ENCODE measurements around the gene FGD5. TPM values are rescaled to one million over a fixed set of nuclear protein-coding genes. Genes with fewer than 3 reads are reported as not detected.

FGD5 gene
- total RNA-seq, 1 experiment from 2014 or later, result not detected

- no peaks in the 10 kb centered on the region for H3K36me3 ChIP-seq (ENCODE audit: insufficient read depth, low read length, poor library complexity, severe bottlenecking)
- ChIA-PET POLR2A (ENCODE audit: low non-redundant PET) (no interaction called here), CTCF (interaction anchor here (0.5 to 3.0 kb wide), 6 partner anchors 131 to 1026 kb away, joined by 3 to 20 read pairs (median 4); no protein-coding TSS in a partner anchor)
- TF ChIP-seq EZH2 (IDR thresholded peaks at IDR 0.05; ENCODE audit: borderline replicate concordance, low read depth, low read length, poor library complexity, severe bottlenecking) (no peak), CTCF (conservative IDR thresholded peaks at IDR 0.05; ENCODE audit: low read depth, low read length) (no peak)
- H3K4me3 ChIP-seq (ENCODE audit: low read depth, low read length, poor library complexity, severe bottlenecking), result no peak overlapping the region
- intact Hi-C loops (cut with micrococcal nuclease; ENCODE audit: unreplicated experiment), result loop anchor here (1.0 to 5.0 kb wide), 7 partner anchors 131 to 1265 kb away; no protein-coding TSS in a partner anchor
- no peaks in the 10 kb centered on the region for H3K9me3 ChIP-seq (ENCODE audit: low read depth, low read length, poor library complexity, severe bottlenecking)
- BruUV-seq (replicated peaks), result no TSS peak
- no peak for DNase-seq (ENCODE audit: low spot score)
- H3K4me1 ChIP-seq (ENCODE audit: insufficient read depth, low read length, poor library complexity, severe bottlenecking), result no peaks in the 10 kb centered on the region
- H3K27me3 ChIP-seq (replicated peaks; ENCODE audit: insufficient read depth, low read depth, low read length, poor library complexity), result no peaks in the 10 kb centered on the region
- no peak overlapping the region for H3K27ac ChIP-seq (ENCODE audit: low read depth, low read length, poor library complexity, severe bottlenecking)
Observed at GRCh38 chr3:14921811-14922705, 103.3 kb downstream of the FGD5 start.

- H3K27me3 ChIP-seq (replicated peaks; ENCODE audit: insufficient read depth, low read depth, low read length, poor library complexity), result no peaks in the 10 kb centered on the region
- no peaks in the 10 kb centered on the region for H3K4me1 ChIP-seq (ENCODE audit: insufficient read depth, low read length, poor library complexity, severe bottlenecking)
- BruUV-seq (replicated peaks), result no TSS peak
- no peaks in the 10 kb centered on the region for H3K9me3 ChIP-seq (ENCODE audit: low read depth, low read length, poor library complexity, severe bottlenecking)
- CTCF ChIA-PET, result no interaction called here
- intact Hi-C loops (cut with micrococcal nuclease; ENCODE audit: unreplicated experiment), result loop anchor here (5.0 kb wide), 4 partner anchors 416 to 1266 kb away; no protein-coding TSS in a partner anchor
- H3K4me3 ChIP-seq (ENCODE audit: low read depth, low read length, poor library complexity, severe bottlenecking), result no peak overlapping the region
- TF ChIP-seq EZH2 (IDR thresholded peaks at IDR 0.05; ENCODE audit: borderline replicate concordance, low read depth, low read length, poor library complexity, severe bottlenecking) (no peak), CTCF (conservative IDR thresholded peaks at IDR 0.05; ENCODE audit: low read depth, low read length) (no peak)
- H3K27ac ChIP-seq (ENCODE audit: low read depth, low read length, poor library complexity, severe bottlenecking), result no peak overlapping the region
- no peaks in the 10 kb centered on the region for H3K36me3 ChIP-seq (ENCODE audit: insufficient read depth, low read length, poor library complexity, severe bottlenecking)
- POLR2A ChIA-PET (ENCODE audit: low non-redundant PET), result no interaction called here
- no peak for DNase-seq (ENCODE audit: low spot score)
Observed at GRCh38 chr3:14922863-14923262, 104.1 kb downstream of the FGD5 start.

DNA sequence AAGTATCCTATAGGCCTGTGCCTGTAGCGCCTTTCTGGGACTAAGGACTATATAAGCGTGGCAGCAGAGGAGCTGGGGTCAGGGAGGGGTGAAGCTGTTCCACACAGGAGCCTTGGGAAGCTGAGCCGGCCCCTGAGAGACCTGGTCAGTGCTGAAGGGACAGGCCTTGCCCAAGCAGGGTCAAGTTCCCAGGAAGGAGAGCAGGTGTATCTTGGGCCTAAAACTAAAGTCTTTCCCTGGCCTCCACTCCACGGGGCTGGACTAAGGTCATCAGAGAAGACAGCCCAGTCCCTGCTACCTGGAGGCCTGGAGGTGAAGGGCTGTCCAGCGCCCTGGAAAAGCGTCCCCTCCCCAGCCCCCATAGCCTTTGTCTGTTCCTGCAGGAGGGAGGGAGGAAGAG is 104.7 kb downstream of the FGD5 start:
- Histone ChIP-seq H3K9me3 (ENCODE audit: low read depth, low read length, poor library complexity, severe bottlenecking) (no peaks in the 10 kb centered on the region), H3K27ac (ENCODE audit: low read depth, low read length, poor library complexity, severe bottlenecking) (no peak overlapping the region), H3K4me3 (ENCODE audit: low read depth, low read length, poor library complexity, severe bottlenecking) (no peak overlapping the region), H3K36me3 (ENCODE audit: insufficient read depth, low read length, poor library complexity, severe bottlenecking) (no peaks in the 10 kb centered on the region), H3K4me1 (ENCODE audit: insufficient read depth, low read length, poor library complexity, severe bottlenecking) (no peaks in the 10 kb centered on the region), H3K27me3 (replicated peaks; ENCODE audit: insufficient read depth, low read depth, low read length, poor library complexity) (no peaks in the 10 kb centered on the region)
- BruUV-seq (replicated peaks), result no TSS peak
- TF ChIP-seq CTCF (conservative IDR thresholded peaks at IDR 0.05; ENCODE audit: low read depth, low read length) (no peak), EZH2 (IDR thresholded peaks at IDR 0.05; ENCODE audit: borderline replicate concordance, low read depth, low read length, poor library complexity, severe bottlenecking) (no peak)
- DNase-seq (ENCODE audit: low spot score), result no peak
- CTCF ChIA-PET, result no interaction called here
- intact Hi-C loops (cut with micrococcal nuclease; ENCODE audit: unreplicated experiment), result loop anchor here (5.0 kb wide), 4 partner anchors 416 to 1266 kb away; no protein-coding TSS in a partner anchor
- POLR2A ChIA-PET (ENCODE audit: low non-redundant PET), result interaction anchor here (0.5 kb wide), 1 partner anchor 23 kb away, joined by 6 read pairs; no protein-coding TSS in a partner anchor

All from A673 (cell line).